Trophoblast cell (in vitro differentiated cells and primary cell): Measurements from ENCODE around the gene DMP1.

Experiments used
- DNase-seq, 2 donors: peaks; one replicate each; pipeline ENCODE4 v3.0.0-alpha.2; 2016
- H2AFZ ChIP-seq: 2 replicates; pipeline ENCODE4 v1.6.1; 2013; ENCODE audit warnings: low read length, moderate library complexity, mild to moderate bottlenecking; ENCODE audit not compliant: insufficient read depth, poor library complexity
- H2AK5ac ChIP-seq: 2 replicates; pipeline ENCODE4 v1.6.1; 2013; ENCODE audit warnings: mild to moderate bottlenecking, low read length
- H2BK120ac ChIP-seq: 2 replicates; pipeline ENCODE4 v1.6.1; 2013; ENCODE audit warnings: low read length, mild to moderate bottlenecking, moderate library complexity; ENCODE audit not compliant: insufficient read depth, poor library complexity
- H2BK12ac ChIP-seq: 2 replicates; pipeline ENCODE4 v1.6.1; 2013; ENCODE audit warnings: mild to moderate bottlenecking, low read length, moderate library complexity
- H2BK5ac ChIP-seq: 2 replicates; pipeline ENCODE4 v1.6.1; 2013; ENCODE audit warnings: low read length, low read depth, moderate library complexity, mild to moderate bottlenecking; ENCODE audit not compliant: poor library complexity
- H3K14ac ChIP-seq: 2 replicates; pipeline ENCODE4 v1.6.1; 2013; ENCODE audit warnings: mild to moderate bottlenecking, low read length
- H3K18ac ChIP-seq: 2 replicates; pipeline ENCODE4 v1.6.1; 2013; ENCODE audit warnings: mild to moderate bottlenecking, low read length
- H3K23ac ChIP-seq: 2 replicates; pipeline ENCODE4 v1.6.1; 2013; ENCODE audit warnings: low read length
- H3K27ac ChIP-seq: 2 replicates; pipeline ENCODE4 v1.5.1; 2013; ENCODE audit warnings: low read depth, mild to moderate bottlenecking, inconsistent platforms, low read length, moderate library complexity
- H3K27me3 ChIP-seq: 2 replicates; pipeline ENCODE4 v1.6.1; 2013; ENCODE audit warnings: inconsistent platforms, mild to moderate bottlenecking, low read length, moderate library complexity; ENCODE audit not compliant: insufficient read depth
- H3K36me3 ChIP-seq, 2 experiments: 1 replicate in 1 of 2; 2 replicates in 1 of 2; pipeline ENCODE4 v1.6.1; 2013; ENCODE audit warnings: low read length in 2 of 2, mild to moderate bottlenecking in 2 of 2, moderate library complexity in 1 of 2; ENCODE audit not compliant: insufficient read depth in 2 of 2, control insufficient read depth in 1 of 2
- H3K4ac ChIP-seq: 2 replicates; pipeline ENCODE4 v1.6.1; 2013; ENCODE audit warnings: low read depth, mild to moderate bottlenecking, low read length, moderate library complexity
- H3K4me1 ChIP-seq, 2 experiments: 1 replicate in 1 of 2; 2 replicates in 1 of 2; pipeline ENCODE4 v1.6.1; 2013; ENCODE audit warnings: low read length in 2 of 2, mild to moderate bottlenecking in 2 of 2, moderate library complexity in 1 of 2; ENCODE audit not compliant: insufficient read depth in 2 of 2, control insufficient read depth in 1 of 2
- H3K4me2 ChIP-seq: 2 replicates; pipeline ENCODE4 v1.6.1; 2013; ENCODE audit warnings: inconsistent platforms, mild to moderate bottlenecking, low read length, moderate library complexity
- H3K4me3 ChIP-seq: 2 replicates; pipeline ENCODE4 v1.5.1; 2013; ENCODE audit warnings: mild to moderate bottlenecking, low read depth, low read length, inconsistent platforms
- H3K79me1 ChIP-seq: one replicate; pipeline ENCODE4 v1.6.1; 2013; ENCODE audit warnings: low read length
- H3K79me2 ChIP-seq: 2 replicates; pipeline ENCODE4 v1.6.1; 2013; ENCODE audit warnings: low read length, mild to moderate bottlenecking; ENCODE audit not compliant: control insufficient read depth, insufficient read depth, poor library complexity
- H3K9ac ChIP-seq: 2 replicates; pipeline ENCODE4 v1.6.1; 2013; ENCODE audit warnings: mild to moderate bottlenecking, low read length
- H3K9me3 ChIP-seq: 2 replicates; pipeline ENCODE4 v1.6.1; 2013; ENCODE audit warnings: low read depth, mild to moderate bottlenecking, control low read depth, inconsistent platforms, low read length; ENCODE audit not compliant: insufficient read depth
- H4K12ac ChIP-seq: 2 replicates; pipeline ENCODE4 v1.6.1; 2013; ENCODE audit warnings: low read depth, mild to moderate bottlenecking, low read length, moderate library complexity
- H4K8ac ChIP-seq: 2 replicates; pipeline ENCODE4 v1.6.1; 2013; ENCODE audit warnings: low read depth, mild to moderate bottlenecking, low read length, moderate library complexity
- H4K91ac ChIP-seq: one replicate; pipeline ENCODE4 v1.6.1; 2013; ENCODE audit warnings: low read depth, mild to moderate bottlenecking, low read length, moderate library complexity
- WGBS: extraction: QIAGEN DNeasy Blood & Tissue Kit; methylation state at CpG from one replicate; pipeline ENCODE4 v1.1.7; 2013; ENCODE audit warnings: missing lambda C conversion rate; ENCODE audit not compliant: insufficient read length, insufficient coverage; ENCODE audit errors: extremely low coverage; 5-methylcytosine and 5-hydroxymethylcytosine counted together

DMP1 gene

DNA sequence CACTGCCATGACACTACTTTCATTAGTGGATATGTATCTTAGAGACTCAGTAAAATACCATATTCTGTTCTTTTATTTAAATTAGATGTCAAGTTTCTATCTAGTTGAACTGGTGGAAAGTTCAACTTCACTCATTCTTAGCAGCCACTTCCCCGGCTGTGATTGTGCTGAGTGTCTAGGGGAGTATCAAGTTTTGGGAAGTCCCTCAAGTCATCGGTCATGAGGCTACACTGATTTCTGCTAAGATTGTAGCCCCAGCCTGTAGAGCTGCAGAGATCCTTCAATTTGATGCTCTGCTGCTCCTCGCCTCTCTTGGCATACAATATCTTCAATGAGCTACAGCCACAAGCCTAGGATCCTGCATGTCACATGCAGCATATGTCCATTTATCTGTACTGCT, 53.9 kb downstream of the DMP1 start:
- Histone ChIP-seq H3K79me1 (no peaks in the 10 kb centered on the region), H3K4me1 (no peaks in the 10 kb centered on the region), H2BK12ac (no peak overlapping the region), H4K12ac (no peak overlapping the region), H3K27ac (no peak overlapping the region), H3K23ac (no peak overlapping the region), H4K91ac (no peak overlapping the region), H4K8ac (no peak overlapping the region), H3K4me2 (no peak overlapping the region), H3K4me3 (no peak overlapping the region), H3K18ac (no peak overlapping the region), H3K14ac (no peak overlapping the region), H3K9me3 (no peaks in the 10 kb centered on the region), H2BK5ac (no peak overlapping the region), H3K79me2 (no peaks in the 10 kb centered on the region), H3K4ac (no peak overlapping the region), H3K27me3 (no peaks in the 10 kb centered on the region), H3K9ac (no peak overlapping the region), H2AFZ (no peak overlapping the region), H2AK5ac (no peak overlapping the region), H3K36me3 (no peaks in the 10 kb centered on the region), H2BK120ac (no peak overlapping the region)
- no peak for DNase-seq
- no CpG with 5 or more reads among the region's 3 CpGs for WGBS

DNA sequence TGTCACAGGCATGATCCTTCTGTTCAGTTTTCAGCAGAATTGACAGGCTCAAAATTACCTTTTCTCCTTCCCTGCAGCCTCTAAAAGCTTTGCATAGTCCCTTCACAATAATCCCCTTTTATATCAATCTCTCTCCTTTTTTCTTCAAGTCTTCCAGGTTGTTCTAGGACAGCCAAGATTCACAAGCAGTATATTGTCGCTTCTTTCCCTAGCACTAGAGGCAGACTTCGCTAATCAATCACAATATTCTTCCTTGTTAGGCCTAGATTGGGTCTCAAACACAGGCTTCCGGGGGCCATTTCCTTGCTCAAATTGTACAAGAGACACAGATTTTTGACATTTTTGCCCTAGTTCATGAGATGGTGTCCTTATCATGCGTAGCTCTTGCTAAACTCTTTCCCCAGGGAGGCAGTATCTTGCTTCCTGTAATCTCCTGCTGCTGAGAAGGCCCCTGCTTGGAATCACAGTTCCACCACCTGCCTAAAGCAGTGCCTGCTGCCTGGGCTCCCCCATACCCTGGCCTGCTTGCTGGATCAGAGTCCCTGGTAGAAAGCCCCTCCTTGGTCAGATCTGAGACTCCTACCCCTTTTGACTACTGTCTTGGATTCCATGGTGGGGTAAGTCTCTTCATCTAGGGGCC, 57.3 kb downstream of the DMP1 start:
- H4K91ac ChIP-seq = no peak overlapping the region
- H3K27me3 ChIP-seq = no peaks in the 10 kb centered on the region
- no peak for DNase-seq
- no peak overlapping the region for H2AK5ac ChIP-seq
- no peak overlapping the region for H3K18ac ChIP-seq
- H3K4me3 ChIP-seq = no peak overlapping the region
- no peak overlapping the region for H2BK5ac ChIP-seq
- H3K4me2 ChIP-seq = no peak overlapping the region
- no peaks in the 10 kb centered on the region for H3K4me1 ChIP-seq
- no peaks in the 10 kb centered on the region for H3K79me1 ChIP-seq
- no peak overlapping the region for H4K12ac ChIP-seq
- no peak overlapping the region for H3K9ac ChIP-seq
- no peak overlapping the region for H2BK12ac ChIP-seq
- no peak overlapping the region for H3K14ac ChIP-seq
- no peak overlapping the region for H2AFZ ChIP-seq
- H3K36me3 ChIP-seq = no peaks in the 10 kb centered on the region
- no peak overlapping the region for H3K4ac ChIP-seq
- H3K27ac ChIP-seq = no peak overlapping the region
- no peak overlapping the region for H3K23ac ChIP-seq
- peaks cover 1% of the 10 kb centered on the region for H3K9me3 ChIP-seq
- no peak overlapping the region for H2BK120ac ChIP-seq
- H4K8ac ChIP-seq = no peak overlapping the region
- H3K79me2 ChIP-seq = no peaks in the 10 kb centered on the region
- no CpG with 5 or more reads among the region's 4 CpGs for WGBS
